Stimulated activated naive CD4-positive, alpha-beta T cell (primary cell): Measurements from ENCODE around the gene CTXND1.

Experiments
- DNase-seq, 6 experiments: peaks; one replicate each; lab custom pipeline; 2025; lab: John Stamatoyannopoulos, UW

Gene CTXND1

DNA sequence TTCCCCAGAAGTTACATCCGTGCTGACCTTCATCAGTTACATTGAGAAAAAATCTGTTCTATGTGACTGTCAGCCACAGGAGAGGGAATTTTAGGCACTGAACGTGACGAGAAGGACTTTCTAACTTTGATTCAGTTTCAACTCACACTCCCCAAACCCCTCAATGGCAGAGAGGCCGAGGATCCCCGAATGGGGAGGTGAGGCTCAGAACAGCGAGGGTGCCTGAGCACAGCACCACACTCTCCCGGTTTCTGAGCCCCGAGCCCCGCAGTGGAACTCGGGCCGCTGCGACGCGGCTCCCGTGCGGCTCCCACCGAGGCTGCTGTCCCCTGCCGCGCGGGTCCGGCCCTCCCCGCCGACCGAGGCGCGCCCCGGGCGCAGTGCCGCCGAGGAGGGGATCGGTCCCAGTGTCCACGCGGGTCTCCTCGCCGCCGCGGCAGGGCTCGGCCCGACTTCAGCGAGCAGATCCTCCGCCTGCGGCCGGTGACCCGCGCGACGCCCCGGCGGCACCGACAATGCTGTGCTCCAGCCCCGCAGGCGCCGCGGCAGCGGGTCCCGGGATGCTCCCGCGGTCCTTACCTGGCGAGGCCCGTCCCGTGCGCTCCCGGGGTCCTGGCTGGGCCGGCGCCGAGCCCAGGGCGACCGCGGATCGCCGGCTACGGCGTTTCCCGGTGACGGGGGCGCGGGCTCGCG is 439 bp downstream of the CTXND1 start:
- DNase-seq: no peak

GRCh38 chr15:80250614-80251427 is 1.2 kb downstream of the CTXND1 start:
- no peak for DNase-seq

DNA sequence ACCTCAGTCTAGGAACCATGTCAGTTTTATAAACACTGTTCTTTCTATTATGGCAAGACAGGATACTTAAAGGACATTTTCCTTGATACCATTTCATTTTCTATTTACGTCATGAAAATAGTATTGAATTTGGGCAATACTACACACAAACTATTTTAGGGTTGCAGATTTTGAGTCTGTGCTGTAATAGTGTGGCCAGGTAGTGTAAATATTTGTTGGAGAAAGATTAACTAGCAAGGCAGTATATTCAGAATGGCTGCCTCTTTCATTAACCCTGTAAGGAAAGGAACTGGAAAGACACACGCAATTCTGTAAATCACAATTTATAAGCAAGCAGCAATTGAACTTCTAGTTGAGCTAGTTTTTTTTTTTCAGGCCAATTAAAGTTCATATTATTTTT is 2.0 kb downstream of the CTXND1 start:
- no peak for DNase-seq

GRCh38 chr15:80247320-80247719 is 4.7 kb downstream of the CTXND1 start:
- no peak for DNase-seq

DNA sequence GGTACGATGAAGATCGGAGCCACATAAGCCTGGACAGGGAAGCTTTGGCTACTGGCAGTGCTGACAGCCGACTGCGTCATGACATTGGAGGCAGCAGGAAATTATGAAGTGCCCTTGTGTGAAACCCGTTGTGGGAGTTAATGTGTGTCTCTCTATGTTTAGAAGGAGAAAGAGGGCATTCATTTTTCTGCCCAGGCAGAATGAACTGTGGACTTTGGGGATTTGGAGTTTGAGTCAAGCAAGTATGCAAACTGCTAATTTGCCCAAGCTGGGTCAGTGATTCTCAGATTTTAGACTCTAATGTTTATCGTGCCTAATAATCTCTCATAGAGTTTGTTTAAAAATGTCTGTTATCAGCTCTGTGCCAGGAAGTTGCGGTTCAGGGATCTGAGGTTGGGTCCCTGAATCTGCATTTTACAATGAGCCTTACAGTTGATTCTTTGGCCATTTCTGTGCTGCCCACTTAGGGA is 5.6 kb downstream of the CTXND1 start:
- no peak for DNase-seq

- no peak for DNase-seq
Measured at GRCh38 chr15:80242802-80243201, 9.2 kb downstream of the CTXND1 start.

DNA sequence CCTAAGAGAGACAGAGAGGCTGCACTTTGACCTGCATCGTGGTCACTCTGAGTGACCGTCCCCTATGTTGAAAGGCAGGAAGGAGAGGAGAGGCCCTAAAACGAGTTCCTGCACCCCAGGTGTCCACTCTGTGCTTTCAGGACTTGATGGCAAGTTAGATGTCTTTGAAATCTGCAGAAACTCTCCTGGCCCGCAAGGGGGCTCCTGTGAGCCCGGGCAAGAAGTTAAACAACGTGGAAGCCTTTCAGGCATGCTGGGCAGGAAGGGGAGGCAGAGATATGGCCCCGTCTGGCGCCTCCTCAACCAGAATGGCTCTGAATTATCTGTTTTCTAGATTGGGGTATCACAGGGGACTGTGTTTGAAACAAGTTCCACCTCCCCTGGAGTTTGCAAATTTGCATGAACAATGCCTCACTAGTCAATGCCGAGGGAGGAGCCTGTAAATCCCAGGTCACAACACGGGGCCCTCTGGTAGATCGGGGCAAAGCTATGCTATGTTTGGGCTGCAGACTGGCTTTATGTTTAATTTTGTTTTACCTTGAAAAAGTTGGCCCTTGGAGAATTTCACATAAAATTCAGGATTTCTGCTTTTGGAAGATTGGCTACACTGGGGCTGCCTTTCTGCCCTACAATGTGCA is 9.8 kb downstream of the CTXND1 start:
- DNase-seq: no peak

DNA sequence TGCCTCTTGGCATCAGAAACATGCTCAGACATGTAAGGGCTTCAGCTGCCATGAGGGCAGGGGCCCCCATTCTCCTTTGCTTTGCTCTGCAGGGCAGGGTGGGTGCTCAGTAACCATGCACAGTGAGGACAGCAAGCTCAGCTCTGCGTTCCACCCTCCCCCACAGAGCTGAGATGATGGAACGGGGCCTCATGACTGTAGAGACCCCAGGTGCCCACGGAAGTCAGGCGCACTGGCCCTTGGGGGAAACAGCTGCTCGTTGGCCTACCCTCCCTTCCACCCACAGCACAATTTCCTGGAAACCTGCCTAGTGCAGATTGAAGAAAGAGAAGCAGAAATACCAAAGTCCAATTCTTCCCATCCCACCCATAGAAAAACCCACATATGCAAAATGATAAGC is 10.5 kb downstream of the CTXND1 start:
- no peak for DNase-seq

- no peak for DNase-seq
Measured at GRCh38 chr15:80240276-80240675, 11.7 kb downstream of the CTXND1 start.

GRCh38 chr15:80234883-80235282 is 17.1 kb downstream of the CTXND1 start:
- peak in 4 of 6 experiments; percentile 1 to 4 (median 2) for DNase-seq

- DNase-seq: no peak
Measured at GRCh38 chr15:80233581-80233980, 18.4 kb downstream of the CTXND1 start.

- no peak for DNase-seq
Measured at GRCh38 chr15:80231371-80231770, 20.6 kb downstream of the CTXND1 start.

DNA sequence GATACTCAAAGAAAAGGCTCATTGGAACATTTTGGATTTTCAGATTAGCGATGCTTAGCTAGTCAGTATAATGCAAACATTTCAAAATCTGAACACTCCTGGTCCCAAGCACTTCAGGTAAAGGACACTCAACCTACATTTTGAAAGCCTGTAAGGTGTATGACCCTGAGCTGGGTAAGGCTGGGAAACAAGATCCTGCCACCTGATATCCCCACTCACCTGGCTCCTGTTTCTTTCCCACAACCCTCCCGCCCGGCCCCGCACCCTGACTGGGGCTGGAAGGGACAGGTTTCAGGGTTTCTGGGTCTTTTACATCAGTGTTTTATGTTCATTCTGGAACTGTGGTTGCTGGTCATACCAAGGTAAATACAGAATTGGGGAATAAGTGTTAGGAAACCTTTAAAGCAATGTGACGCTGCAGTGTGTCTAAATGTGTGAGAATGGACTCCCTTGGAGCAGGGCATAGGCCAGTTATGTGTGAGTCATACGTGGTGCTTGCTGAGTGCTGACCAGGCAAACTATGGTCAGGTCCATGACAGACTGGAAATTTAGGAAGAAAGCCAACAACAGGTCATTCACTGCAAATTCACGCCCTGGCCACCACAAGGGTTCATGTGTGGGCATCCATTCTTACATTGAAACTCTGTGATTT is 22.9 kb downstream of the CTXND1 start:
- no peak for DNase-seq

GRCh38 chr15:80219955-80220354 is 32.1 kb downstream of the CTXND1 start:
- DNase-seq: no peak

DNA sequence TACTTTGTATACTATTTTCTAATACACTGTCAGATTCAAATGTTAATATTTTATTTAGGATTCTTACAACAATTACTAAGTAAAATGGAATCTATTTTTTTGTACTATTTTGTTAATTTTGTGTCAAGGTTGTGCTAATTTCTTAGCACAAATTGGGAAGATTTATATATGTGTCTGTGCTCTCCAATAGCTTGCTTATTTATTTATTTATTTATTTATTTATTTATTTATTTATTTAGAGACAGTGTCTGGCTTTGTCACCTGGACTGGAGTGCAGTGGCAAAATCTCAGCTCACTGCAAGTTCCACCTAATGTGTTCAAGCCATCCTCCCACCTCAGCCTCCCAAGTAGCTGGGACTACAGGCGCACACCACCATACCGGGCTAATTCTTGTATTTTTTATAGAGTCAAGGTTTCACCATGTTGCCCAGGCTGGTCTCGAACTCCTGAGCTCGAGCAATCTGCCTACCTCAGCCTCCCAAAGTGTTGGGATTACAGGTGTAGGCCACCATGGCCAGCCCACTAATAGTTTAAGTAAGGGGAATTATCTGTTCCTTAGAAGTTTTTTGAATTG is 34.6 kb downstream of the CTXND1 start:
- DNase-seq: no peak

GRCh38 chr15:80216911-80217310 is 35.1 kb downstream of the CTXND1 start:
- DNase-seq: no peak

DNA sequence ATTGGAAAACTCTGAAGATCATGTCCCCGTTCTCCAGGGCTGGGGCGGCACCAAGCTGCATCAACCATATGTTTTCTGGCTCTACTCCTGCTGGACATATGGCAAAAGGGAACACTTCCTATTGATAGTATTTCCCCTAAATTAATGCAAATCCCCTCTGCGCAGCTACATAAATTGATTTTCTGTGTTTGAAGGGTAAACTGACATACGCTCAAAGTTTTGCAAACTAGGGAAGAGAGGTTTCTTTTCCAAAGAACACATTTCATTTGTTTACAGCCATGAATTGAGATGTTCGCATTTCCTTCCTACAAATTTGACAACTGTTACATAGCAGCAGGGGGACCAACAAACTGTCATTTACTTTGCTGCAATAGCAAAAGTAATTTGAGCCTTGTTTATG is 35.9 kb downstream of the CTXND1 start:
- DNase-seq: no peak

DNA sequence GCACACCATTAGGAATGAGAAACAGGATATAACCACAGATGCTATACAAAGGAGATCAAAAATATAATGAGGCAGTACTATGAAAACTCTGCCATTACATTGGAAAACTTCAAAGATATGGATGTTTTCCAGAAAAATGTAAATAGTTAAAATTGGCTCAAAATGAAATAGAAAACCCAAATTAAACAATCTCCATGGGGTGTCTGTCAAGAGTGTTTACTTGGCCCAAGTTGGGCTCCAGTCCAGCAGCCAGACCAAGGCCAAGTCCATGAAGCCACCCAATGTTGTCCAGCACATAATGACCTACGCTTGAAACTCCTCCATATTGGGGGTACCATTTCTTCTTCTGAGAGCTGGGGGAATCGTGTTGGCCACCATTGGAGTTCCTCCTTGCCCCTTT is 37.1 kb downstream of the CTXND1 start:
- no peak for DNase-seq

DNA sequence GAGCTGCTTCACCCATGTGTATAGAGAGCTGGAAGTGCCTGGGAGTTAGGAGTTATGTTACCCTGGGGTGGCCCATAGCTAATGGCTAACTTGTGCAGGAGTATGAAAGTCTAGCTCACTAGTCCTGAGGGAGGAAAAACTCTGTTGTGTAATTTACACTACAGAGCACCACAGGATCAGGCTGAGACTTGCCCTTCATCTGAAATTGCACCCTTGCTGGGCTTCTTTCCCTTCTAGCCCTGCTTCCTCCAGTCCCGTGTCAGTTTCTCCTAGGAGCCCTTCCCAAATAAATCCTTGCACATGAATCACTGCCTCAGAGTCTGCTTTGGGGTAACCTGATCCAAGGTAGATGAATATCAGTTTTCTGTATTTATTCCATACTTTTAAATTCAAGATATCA is 40.0 kb downstream of the CTXND1 start:
- DNase-seq: no peak

DNA sequence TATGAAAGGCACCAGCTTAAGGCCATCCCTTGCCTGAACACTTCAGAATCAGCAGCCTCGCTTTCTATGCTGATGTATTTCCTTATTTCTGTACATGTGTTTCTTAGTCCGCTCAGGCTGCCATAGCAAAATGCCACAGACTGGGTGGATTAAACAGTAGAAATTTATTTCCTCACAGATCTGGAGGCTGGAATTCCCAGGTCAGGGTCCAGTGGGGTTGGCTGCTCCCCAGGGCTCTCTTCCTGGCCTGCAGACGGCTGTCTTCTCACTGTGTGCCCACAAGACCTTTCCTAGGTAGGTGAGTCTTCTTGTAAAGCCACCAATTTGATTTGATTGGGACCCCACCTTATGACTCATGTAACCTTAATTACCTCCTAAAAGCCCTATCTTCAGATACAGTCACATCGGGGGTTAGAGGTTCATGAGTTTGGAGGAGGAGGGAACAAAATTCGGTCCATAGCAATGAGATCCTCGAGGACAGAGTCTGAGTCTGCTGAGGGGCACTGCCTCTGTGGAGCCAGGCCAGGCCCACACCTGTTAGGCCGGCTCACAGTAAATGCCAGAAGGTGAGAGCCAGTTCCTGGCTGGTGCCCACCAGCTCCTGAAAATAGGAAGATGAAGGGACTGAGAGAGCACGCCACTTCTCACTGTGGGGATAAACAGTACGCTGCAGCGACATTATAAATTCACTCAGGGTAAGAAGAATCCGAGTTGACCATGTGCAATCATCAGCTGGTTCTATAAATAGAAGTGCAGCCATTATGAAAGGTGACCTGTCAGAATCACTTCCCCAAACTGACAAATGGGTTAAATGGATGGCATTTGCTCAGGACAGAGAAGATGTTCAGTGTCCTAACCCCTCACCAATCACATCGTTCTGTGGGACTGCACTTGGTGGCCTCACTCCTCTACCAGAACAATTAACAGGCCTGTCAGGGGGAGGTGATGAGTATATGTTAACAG is 41.1 kb downstream of the CTXND1 start:
- no peak for DNase-seq
